ENCODE measurements around the gene BAG3. TPM values are rescaled to one million over a fixed set of nuclear protein-coding genes. Genes with fewer than 3 reads are reported as not detected.

Gene BAG3
- total and polyA plus RNA-seq, 2 of the 4 experiments (the other 2 are of a cell fraction), result 5.4 to 42.5 TPM

- no peak overlapping the region for H3K56ac ChIP-seq (ENCODE audit: extremely low read depth, insufficient read depth, low read length)
- H3K9me3 ChIP-seq (ENCODE audit: control insufficient read depth, insufficient read depth, low read length), result peaks cover 11% of the 10 kb centered on the region
- no peak overlapping the region for H2AK9ac ChIP-seq (replicated peaks; ENCODE audit: low read depth, low read length, poor library complexity)
- H3K9ac ChIP-seq (ENCODE audit: low read depth, low read length), result no peak overlapping the region
- no peak overlapping the region for H3K27ac ChIP-seq (ENCODE audit: insufficient read depth, low read length)
- no peak overlapping the region for H3K4ac ChIP-seq (ENCODE audit: low read depth, low read length)
- no CpG with 5 or more reads among the region's 6 CpGs for WGBS, 2 experiments (ENCODE audit: extremely low coverage in 2 of 2, insufficient read length in 1 of 2)
- H2BK20ac ChIP-seq (ENCODE audit: low read depth, low read length), result no peak overlapping the region
- ChIA-PET CTCF (interaction anchor here (0.6 kb wide), 1 partner anchor 24 kb away, joined by 3 read pairs; no protein-coding TSS in a partner anchor), POLR2A (ENCODE audit: unreplicated experiment) (no interaction called here)
- no peak overlapping the region for H3K4me2 ChIP-seq (ENCODE audit: low read depth, low read length)
- no peak overlapping the region for H2BK120ac ChIP-seq (ENCODE audit: low read depth, low read length)
- H3K36me3 ChIP-seq (ENCODE audit: control insufficient read depth, insufficient read depth, low read length), result no peaks in the 10 kb centered on the region
- no peak overlapping the region for H4K91ac ChIP-seq (ENCODE audit: insufficient read depth, low read depth, low read length)
- no peak overlapping the region for H2BK15ac ChIP-seq (ENCODE audit: low read depth, low read length)
- H4K5ac ChIP-seq (ENCODE audit: low read depth, low read length), result no peak overlapping the region
- H3K18ac ChIP-seq (ENCODE audit: low read depth, low read length), result no peak overlapping the region
- no peak overlapping the region for H2AFZ ChIP-seq (replicated peaks; ENCODE audit: low read length, poor library complexity)
- BruUV-seq (replicated peaks), result no TSS peak
- H4K8ac ChIP-seq (ENCODE audit: low read depth in 2 of 2, low read length in 2 of 2), result no peak overlapping the region
- no peaks in the 10 kb centered on the region for H3K9me1 ChIP-seq (ENCODE audit: insufficient read depth, low read length)
- no peaks in the 10 kb centered on the region for H3K4me1 ChIP-seq (ENCODE audit: control insufficient read depth, insufficient read depth, low read length)
- H3K79me1 ChIP-seq (ENCODE audit: low read depth in 1 of 2, low read length in 2 of 2), result no peaks in the 10 kb centered on the region
- H2BK5ac ChIP-seq (ENCODE audit: low read depth, low read length, poor library complexity, severe bottlenecking), result no peak overlapping the region
- H4K20me1 ChIP-seq (ENCODE audit: insufficient read depth, low read length), result no peaks in the 10 kb centered on the region
- no peak overlapping the region for H3K23ac ChIP-seq (ENCODE audit: low read depth, low read length)
- no peak overlapping the region for H3K4me3 ChIP-seq (ENCODE audit: insufficient read depth, low read depth, low read length)
- H3K14ac ChIP-seq (replicated peaks; ENCODE audit: low read depth, low read length), result no peak overlapping the region
- no peak for TF ChIP-seq RAD21 (IDR thresholded peaks at IDR 0.05; ENCODE audit: low read length)
- no peak for TF ChIP-seq NFE2L2 (IDR thresholded peaks at IDR 0.05; ENCODE audit: low read depth, low read length)
- TF ChIP-seq FOS (IDR thresholded peaks at IDR 0.05; ENCODE audit: low read depth, low read length), result no peak
- no peak for TF ChIP-seq USF2 (IDR thresholded peaks at IDR 0.05; ENCODE audit: low read depth, low read length)
- no peak for TF ChIP-seq BHLHE40 (IDR thresholded peaks at IDR 0.05; ENCODE audit: low read depth, low read length)
- no peak for TF ChIP-seq MAFK (IDR thresholded peaks at IDR 0.05; ENCODE audit: low read depth, low read length)
- no peak for TF ChIP-seq RCOR1 (IDR thresholded peaks at IDR 0.05; ENCODE audit: insufficient replicate concordance, low read length)
- TF ChIP-seq CHD1 (IDR thresholded peaks at IDR 0.05; ENCODE audit: low read depth, low read length), result no peak
- no peak for TF ChIP-seq MXI1 (IDR thresholded peaks at IDR 0.05; ENCODE audit: borderline replicate concordance, low read depth, low read length)
- TF ChIP-seq SMC3 (IDR thresholded peaks at IDR 0.05; ENCODE audit: low read depth, low read length), result no peak
- TF ChIP-seq RFX5 (IDR thresholded peaks at IDR 0.05; ENCODE audit: low read depth, low read length), result no peak
- no peak for TF ChIP-seq CEBPB (IDR thresholded peaks at IDR 0.05; ENCODE audit: low read depth, low read length)
- TF ChIP-seq CTCF (conservative IDR thresholded peaks at IDR 0.05; ENCODE audit: low read depth, low read length), result no peak
- no peak for TF ChIP-seq POLR2A (IDR thresholded peaks at IDR 0.05; ENCODE audit: low read depth, low read length)
- TF ChIP-seq MAZ (IDR thresholded peaks at IDR 0.05; ENCODE audit: borderline replicate concordance, low read depth, low read length), result no peak
- no peak for TF ChIP-seq ELK1 (IDR thresholded peaks at IDR 0.05; ENCODE audit: borderline replicate concordance, low read depth, low read length)
- ATAC-seq (ENCODE audit: low read depth) (no peak), DNase-seq (no peak)
- in situ Hi-C loops (cut with MboI; ENCODE audit: low sequenced_read_pairs), result no loop called here
- H2AK5ac ChIP-seq (ENCODE audit: low read depth, low read length), result no peak overlapping the region
- no peaks in the 10 kb centered on the region for H3K27me3 ChIP-seq (ENCODE audit: control insufficient read depth, insufficient read depth, low read length)
- intact Hi-C loops (cut with micrococcal nuclease), result no loop called here
- dilution Hi-C loops (cut with HindIII; ENCODE audit: low sequenced_read_pairs, unreplicated experiment), result no loop called here
Measured at GRCh38 chr10:119640384-119640783, 10.8 kb upstream of the BAG3 start.
